ENCODE measurements around the gene GPR37L1.
"Not testable (repeated sequence)": the region's sequence is repeated elsewhere in the genome, so short reads cannot be mapped to it uniquely, and the experiment has no call there.

GPR37L1 gene

DNA sequence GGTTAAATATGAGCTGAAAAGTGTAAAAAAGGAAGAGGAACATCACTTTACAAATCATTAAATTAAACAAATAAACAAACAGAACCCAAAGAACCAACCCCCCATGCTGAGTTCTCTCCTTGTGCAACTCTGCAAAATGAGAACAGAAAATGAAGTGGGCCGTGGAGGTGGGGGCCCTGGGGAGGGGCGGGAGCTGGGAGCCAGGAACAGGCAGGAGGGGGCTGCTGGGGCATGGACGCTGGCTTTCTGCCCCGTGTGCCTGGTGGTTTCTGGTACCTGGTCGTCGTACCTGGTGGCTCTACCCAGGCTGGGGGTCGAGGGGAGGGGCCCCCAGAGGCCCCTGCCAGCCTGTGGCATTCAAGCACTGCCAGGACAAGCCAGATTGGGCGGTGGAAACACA, 10.8 kb downstream of the GPR37L1 start:
- DNase-seq: no peak

GRCh38 chr1:202133989-202134388, 11.3 kb downstream of the GPR37L1 start:
- no peak for DNase-seq

DNA sequence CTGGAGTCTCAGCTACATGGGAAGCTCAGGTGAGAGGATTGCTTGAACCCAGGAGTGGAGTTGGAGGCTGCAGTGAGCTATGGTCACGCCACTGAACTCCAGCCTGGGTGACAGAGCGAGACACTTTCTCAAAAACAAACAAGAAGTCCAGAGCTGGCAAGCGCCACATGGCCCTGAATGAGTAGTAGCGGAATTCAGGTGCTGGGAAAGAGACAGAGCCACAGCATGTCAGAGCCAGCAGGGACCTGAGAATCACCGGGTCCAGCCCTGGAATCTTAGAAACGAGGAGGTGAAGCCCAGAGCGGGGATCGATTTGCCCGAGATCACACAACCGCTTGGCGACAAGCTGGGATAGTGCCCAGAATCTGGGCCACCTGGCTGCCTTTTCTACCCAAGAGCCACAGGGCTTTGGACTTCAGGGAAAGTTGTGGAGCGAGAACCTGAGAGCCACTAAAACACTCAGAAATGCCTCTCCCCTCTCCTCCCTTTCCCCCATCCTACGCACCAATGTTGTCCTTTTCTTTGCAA, 12.0 kb downstream of the GPR37L1 start:
- DNase-seq: no peak

DNA sequence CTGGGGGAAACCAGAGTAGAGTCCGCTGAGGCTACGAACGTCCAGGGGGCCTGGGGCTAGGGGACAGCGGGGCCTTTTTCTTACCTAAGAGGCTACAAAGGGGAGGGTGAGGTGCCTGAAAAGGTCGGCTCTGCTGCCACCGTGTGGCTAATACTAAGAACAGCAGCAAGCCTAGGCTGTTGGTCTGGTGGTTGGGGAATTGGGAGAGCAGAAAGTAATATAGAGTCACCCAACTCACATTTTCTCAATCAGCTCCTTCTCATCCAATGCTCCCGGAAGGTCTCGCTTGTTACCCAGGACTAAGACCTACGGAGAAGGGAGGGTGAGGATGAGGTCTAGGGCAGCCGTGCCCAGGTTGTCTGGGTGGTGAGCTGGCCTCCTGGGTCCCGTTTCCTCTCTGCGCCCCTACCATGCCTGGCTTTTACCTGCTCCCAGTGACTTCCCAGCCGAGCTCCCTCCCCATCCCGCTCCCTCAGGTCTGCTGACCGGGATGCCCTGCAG, 12.6 kb downstream of the GPR37L1 start:
- peak; percentile 40 to 60 for DNase-seq

DNA sequence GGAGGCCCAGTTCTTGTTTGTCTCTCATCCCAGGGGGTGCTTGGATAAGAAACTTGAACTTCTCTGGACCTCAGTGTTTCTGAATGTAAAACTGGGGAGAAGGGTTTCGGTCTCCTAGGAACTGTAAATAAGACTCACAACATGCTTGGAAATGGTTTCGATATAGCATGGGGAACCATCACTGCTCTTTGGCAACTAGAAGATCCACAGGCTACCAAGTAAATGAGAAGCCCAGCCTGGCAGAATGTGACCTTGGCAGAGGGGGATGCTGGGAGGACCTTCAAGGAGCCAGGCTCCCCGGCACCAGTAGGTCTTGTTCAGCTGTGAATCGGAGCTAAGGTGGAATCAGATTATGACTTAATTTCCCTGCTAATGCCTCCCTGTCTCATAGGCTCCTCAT, 18.1 kb downstream of the GPR37L1 start:
- no peak for DNase-seq

DNA sequence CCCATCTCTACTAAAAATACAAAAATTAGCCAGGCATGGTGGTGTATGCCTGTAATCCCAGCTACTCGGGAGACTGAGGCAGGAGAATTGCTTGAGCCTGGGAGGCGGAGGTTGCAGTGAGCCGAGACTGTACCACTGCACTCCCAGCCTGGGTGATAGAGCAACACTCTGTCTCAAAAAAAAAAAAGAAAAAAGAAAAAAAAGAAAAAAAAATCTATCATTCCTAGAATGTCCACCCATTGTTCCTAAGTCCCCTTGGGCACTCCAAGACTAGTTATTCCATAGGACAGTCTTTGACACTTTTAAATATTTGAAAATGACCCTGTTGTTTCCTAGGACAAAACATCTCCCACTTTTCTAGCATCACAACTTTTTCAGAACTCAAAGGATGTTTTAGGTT, 18.8 kb downstream of the GPR37L1 start:
- not testable (repeated sequence) for DNase-seq

DNA sequence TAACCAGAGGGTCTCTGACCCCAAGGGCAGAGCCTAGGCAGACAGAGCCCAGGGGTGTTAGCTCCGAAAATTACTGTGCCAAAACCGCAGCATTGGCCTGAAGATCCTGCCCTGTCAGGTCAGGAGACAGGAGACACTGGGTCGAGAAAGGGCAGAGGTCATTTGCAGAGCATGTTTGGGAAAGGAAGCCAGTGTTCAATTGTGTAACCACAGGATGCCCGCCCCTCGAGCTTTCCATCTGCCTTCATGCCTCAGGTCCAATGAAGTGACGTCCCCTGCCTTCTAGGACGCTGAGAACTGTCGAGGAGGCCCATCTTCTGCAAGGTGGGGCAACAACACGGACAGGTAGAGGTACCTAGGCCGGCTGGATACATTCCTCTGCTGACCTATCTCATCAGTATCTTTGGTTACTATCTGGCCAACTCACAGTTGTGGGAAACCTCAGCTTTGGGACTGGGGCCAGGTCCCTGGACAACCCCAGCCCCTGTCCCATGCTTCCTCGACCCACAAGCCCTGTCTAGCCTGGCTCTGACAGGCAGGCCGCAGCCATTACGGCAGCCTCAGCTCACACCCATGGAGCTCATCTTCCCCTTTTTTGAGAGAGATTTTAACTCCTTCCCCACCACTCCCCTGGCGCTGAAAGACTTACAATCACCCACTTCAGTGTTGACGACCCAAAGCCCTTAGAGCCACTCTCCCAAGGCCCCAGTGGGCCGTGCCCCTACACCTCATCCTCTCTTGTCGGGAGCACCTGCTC, 20.5 kb downstream of the GPR37L1 start:
- no peak for DNase-seq

DNA sequence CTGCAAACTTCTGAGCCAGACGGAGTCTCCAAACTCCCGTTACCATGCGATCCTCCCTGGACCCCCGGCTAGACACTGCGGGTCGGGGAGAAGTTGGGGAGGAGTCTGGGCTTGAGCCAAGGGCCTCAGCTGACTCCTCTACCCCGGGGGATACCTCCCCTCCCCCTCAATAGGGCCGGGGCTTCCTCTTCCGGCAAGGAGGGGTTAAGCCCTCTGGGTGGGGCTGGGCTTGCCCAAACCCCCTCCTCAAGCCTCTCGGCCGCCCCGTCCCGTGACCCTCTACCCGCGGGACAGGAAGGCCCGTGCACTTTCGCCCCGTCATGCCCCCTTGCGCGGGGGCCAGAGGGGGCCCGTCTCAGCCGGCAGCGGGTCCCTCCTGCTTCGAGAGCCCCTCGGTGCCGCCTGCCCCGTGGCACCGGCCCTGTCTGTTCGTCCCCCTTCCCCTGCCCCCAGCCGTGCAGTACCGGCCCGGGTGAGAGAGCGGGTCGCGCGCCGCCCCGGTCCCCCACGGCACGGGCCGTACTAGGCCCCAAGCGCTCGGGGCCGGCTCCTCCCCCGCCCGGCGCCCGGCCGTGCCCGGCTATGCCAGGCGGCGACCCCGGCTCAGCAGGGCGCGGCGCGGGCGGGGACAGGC, 21.2 kb downstream of the GPR37L1 start:
- no peak for DNase-seq

- peak; percentile 34 for DNase-seq
These were observed 21.8 kb downstream of the GPR37L1 start, which contains the start of gene ARL8A for GRCh38 chr1:202144402-202145067. Gene ARL8A (minus strand): TSS chr1:202144737. CDS start chr1:202144572, 165 bp downstream.

- DNase-seq: no peak
These were observed 22.5 kb downstream of the GPR37L1 start for GRCh38 chr1:202145068-202145743.

- DNase-seq: not testable (repeated sequence)
These were observed 23.0 kb downstream of the GPR37L1 start for GRCh38 chr1:202145744-202146140.

- DNase-seq: no peak
These were observed 23.6 kb downstream of the GPR37L1 start for GRCh38 chr1:202146279-202146678.

GRCh38 chr1:202146993-202147392, 24.3 kb downstream of the GPR37L1 start:
- DNase-seq: no peak

DNA sequence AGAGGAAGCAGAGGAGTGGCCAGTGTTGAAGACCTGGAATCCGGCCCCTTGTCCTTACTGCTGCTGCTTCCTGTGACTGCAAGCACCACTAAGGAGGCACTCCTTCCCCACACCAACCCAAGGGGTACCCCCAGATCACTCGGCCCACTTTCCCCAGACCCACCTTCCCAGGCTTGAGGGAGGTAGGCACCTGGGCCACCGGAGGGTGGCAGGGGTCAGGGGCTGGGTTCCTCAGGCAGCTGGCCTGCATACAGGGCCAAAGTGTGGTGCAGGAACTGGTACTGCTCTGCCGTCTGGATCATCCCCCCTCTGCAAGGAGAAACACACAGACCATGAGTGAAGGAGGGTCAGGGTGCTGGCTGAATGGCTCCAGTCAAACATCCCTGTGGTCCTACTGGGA, 25.7 kb downstream of the GPR37L1 start:
- no peak for DNase-seq

- no peak for DNase-seq
These were observed 26.8 kb downstream of the GPR37L1 start for GRCh38 chr1:202149566-202149965.

DNA sequence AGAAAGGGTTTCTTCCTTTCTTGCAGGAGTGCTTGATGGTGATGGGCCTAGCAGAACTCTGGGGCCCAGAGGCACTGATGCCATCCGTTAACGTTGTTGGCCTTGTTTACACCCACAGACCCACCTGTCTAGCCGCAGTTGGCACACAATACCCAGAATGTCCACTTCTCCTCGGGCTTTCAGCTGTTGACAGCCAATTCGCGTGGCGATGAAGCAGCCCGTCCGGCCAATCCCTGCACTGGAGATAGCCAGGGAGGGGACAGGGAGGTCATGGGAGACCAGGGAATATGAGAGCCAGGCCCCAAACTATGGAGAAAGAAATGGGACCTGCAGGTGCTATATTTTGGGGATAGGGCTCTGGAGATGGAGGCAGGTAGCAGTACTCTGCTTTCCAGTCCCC, 27.5 kb downstream of the GPR37L1 start:
- DNase-seq: no peak

- DNase-seq: no peak
These were observed 27.9 kb downstream of the GPR37L1 start for GRCh38 chr1:202150602-202151001.

- DNase-seq: no peak
These were observed 28.3 kb downstream of the GPR37L1 start for GRCh38 chr1:202151045-202151444.

DNA sequence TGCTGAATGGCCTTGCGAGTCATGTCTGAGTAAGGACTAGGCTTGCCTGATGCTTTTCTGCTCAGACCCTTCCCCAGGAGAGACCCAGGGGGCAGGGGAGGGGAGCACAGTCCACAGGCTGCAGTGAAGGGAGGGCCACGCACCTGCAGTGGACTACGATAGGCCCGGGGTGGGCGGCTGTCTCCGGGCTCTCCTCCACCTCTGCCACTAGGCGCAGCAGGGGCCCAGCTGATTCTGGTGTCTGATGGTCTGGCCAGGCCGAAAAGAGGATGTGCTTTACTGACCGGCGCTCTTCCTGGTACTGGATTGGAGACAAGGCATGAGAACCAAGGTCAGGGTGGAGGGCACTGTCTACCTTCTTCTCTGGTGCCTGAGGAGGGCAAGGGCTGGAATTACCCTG, 29.7 kb downstream of the GPR37L1 start:
- DNase-seq: no peak

DNA sequence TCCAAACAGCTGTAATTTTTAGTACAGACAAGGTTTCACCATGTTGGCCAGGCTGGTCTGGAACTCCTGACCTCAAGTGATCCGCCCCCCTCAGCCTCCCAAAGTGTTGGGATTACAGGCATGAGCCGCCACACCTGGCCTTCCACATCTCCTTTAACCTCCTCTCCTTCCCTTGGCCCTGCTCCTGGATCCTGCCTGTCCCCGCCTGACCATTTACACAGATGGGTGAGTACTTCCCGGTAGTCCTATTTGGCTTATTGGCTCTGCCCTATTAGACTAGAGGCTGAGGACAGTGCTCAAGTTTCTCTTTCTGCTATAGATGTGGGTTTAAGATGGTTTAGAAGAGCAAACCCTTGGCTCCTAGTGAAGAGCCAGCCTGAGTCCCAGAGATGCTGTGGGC, 30.6 kb downstream of the GPR37L1 start:
- DNase-seq: no peak

GRCh38 chr1:202154148-202154765, 31.5 kb downstream of the GPR37L1 start:
- no peak for DNase-seq

- peak; percentile 58 to 62 for DNase-seq
These were observed 32.2 kb downstream of the GPR37L1 start for GRCh38 chr1:202154766-202155477.
